GM18520 (cell line): ENCODE results near the gene RBBP8.
"Not testable (repeated sequence)": the region's sequence is repeated elsewhere in the genome, so short reads cannot be mapped to it uniquely, and the experiment has no call there.

Experiments
- ATAC-seq: cut with Tn5 transposase; IDR thresholded peaks from one replicate; pipeline ENCODE4 v1.9.1; 2021; ENCODE audit not compliant: unreplicated experiment

RBBP8 gene

GRCh38 chr18:22933206-22933965 is at the start of gene RBBP8:
RBBP8 (plus strand) TSS chr18:22933328; CDS start chr18:22936852, 3,524 bp downstream.
- ATAC-seq: peak; percentile 64

- no peak for ATAC-seq
Measured at GRCh38 chr18:22883827-22884226, 49.3 kb upstream of the RBBP8 start.

GRCh38 chr18:22885694-22886093 is 47.4 kb upstream of the RBBP8 start:
- ATAC-seq: not testable (repeated sequence)

GRCh38 chr18:22899421-22899820 is 33.7 kb upstream of the RBBP8 start:
- ATAC-seq: no peak

- ATAC-seq: no peak
Measured at GRCh38 chr18:22900558-22901238, 32.4 kb upstream of the RBBP8 start.

GRCh38 chr18:22902093-22902492 is 31.0 kb upstream of the RBBP8 start:
- no peak for ATAC-seq

GRCh38 chr18:22903248-22903647 is 29.9 kb upstream of the RBBP8 start:
- not testable (repeated sequence) for ATAC-seq

GRCh38 chr18:22912149-22912548 is 21.0 kb upstream of the RBBP8 start:
- ATAC-seq: no peak

GRCh38 chr18:22912835-22913234 is 20.3 kb upstream of the RBBP8 start:
- ATAC-seq: no peak

GRCh38 chr18:22913861-22914260 is 19.3 kb upstream of the RBBP8 start:
- no peak for ATAC-seq

- ATAC-seq: no peak
Measured at GRCh38 chr18:22914633-22915032, 18.5 kb upstream of the RBBP8 start.

GRCh38 chr18:22915337-22915736 is 17.8 kb upstream of the RBBP8 start:
- no peak for ATAC-seq

GRCh38 chr18:22921772-22922171 is 11.4 kb upstream of the RBBP8 start:
- ATAC-seq: no peak

- no peak for ATAC-seq
Measured at GRCh38 chr18:22924589-22924988, 8.5 kb upstream of the RBBP8 start.

GRCh38 chr18:22926454-22926853 is 6.7 kb upstream of the RBBP8 start:
- ATAC-seq: no peak

GRCh38 chr18:22928339-22928738 is 4.8 kb upstream of the RBBP8 start:
- ATAC-seq: no peak

- no peak for ATAC-seq
Measured at GRCh38 chr18:22930089-22930713, 2.9 kb upstream of the RBBP8 start.

GRCh38 chr18:22932885-22933205 is 283 bp upstream of the RBBP8 start:
- ATAC-seq: peak; percentile 18

GRCh38 chr18:22933966-22934423 is 867 bp downstream of the RBBP8 start:
- no peak for ATAC-seq

- no peak for ATAC-seq
Measured at GRCh38 chr18:22934789-22935188, 1.7 kb downstream of the RBBP8 start.

- no peak for ATAC-seq
Measured at GRCh38 chr18:22935431-22935830, 2.3 kb downstream of the RBBP8 start.

- ATAC-seq: no peak
Measured at GRCh38 chr18:22936515-22936914, 3.4 kb downstream of the RBBP8 start.
